ENCODE measurements around the gene ADK. TPM values are rescaled to one million over a fixed set of nuclear protein-coding genes. Genes with fewer than 3 reads are reported as not detected.

The ADK gene
- total and polyA plus RNA-seq, 2 experiments from 2014 or later, result 39.9 to 53.0 TPM

DNA sequence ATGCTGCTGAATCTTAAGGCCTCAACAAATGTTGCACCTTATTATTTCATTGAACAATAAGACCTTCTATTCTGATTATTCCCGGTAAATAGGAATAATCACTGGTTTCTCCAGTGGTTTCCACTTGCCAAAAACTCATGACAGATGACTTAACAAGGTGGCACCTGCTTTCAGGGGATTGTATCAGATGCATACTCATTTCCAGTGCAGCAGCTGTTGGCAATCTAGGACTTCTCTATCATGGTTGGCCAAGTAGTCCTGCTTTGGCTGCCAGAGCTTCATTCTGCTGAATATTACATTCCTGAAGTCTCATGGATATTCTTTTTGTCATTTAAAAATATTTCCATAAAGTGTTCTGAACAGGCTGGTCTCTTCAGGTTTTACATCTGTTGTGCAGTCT lies 193.3 kb downstream of the ADK start:
- DNase-seq (ENCODE audit: low spot score) (no peak), ATAC-seq (no peak)
- Histone ChIP-seq H3K4me2 (no peak overlapping the region), H2AFZ (no peak overlapping the region), H3K36me3 (ENCODE audit: insufficient read depth) (no peaks in the 10 kb centered on the region), H3K4me3 (no peak overlapping the region), H3F3A (replicated peaks; ENCODE audit: low read depth) (no peaks in the 10 kb centered on the region), H3K79me2 (replicated peaks; ENCODE audit: insufficient read depth) (no peaks in the 10 kb centered on the region), H3K27ac (ENCODE audit: low read depth) (no peak overlapping the region), H4K20me1 (replicated peaks; ENCODE audit: insufficient read depth) (no peaks in the 10 kb centered on the region), H3K27me3 (ENCODE audit: insufficient read depth) (no peaks in the 10 kb centered on the region), H3K4me1 (ENCODE audit: insufficient read depth) (no peaks in the 10 kb centered on the region), H3K9me2 (ENCODE audit: insufficient read depth) (no peaks in the 10 kb centered on the region)
- TF ChIP-seq REST (IDR thresholded peaks at IDR 0.05; ENCODE audit: unreplicated experiment), result no peak
- TF ChIP-seq, protein P1, sequence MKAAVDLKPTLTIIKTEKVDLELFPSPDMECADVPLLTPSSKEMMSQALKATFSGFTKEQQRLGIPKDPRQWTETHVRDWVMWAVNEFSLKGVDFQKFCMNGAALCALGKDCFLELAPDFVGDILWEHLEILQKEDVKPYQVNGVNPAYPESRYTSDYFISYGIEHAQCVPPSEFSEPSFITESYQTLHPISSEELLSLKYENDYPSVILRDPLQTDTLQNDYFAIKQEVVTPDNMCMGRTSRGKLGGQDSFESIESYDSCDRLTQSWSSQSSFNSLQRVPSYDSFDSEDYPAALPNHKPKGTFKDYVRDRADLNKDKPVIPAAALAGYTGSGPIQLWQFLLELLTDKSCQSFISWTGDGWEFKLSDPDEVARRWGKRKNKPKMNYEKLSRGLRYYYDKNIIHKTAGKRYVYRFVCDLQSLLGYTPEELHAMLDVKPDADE (IDR thresholded peaks at IDR 0.05), result no peak
- TF ChIP-seq ZNF114 (CRISPR knock-in tag; IDR thresholded peaks at IDR 0.05), result no peak
- TF ChIP-seq, protein P2, sequence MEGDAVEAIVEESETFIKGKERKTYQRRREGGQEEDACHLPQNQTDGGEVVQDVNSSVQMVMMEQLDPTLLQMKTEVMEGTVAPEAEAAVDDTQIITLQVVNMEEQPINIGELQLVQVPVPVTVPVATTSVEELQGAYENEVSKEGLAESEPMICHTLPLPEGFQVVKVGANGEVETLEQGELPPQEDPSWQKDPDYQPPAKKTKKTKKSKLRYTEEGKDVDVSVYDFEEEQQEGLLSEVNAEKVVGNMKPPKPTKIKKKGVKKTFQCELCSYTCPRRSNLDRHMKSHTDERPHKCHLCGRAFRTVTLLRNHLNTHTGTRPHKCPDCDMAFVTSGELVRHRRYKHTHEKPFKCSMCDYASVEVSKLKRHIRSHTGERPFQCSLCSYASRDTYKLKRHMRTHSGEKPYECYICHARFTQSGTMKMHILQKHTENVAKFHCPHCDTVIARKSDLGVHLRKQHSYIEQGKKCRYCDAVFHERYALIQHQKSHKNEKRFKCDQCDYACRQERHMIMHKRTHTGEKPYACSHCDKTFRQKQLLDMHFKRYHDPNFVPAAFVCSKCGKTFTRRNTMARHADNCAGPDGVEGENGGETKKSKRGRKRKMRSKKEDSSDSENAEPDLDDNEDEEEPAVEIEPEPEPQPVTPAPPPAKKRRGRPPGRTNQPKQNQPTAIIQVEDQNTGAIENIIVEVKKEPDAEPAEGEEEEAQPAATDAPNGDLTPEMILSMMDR (conservative IDR thresholded peaks at IDR 0.05; ENCODE audit: low read depth in 2 of 2), result no peak
- TF ChIP-seq POLR2AphosphoS5 (IDR thresholded peaks at IDR 0.05; ENCODE audit: low read depth), result no peak
- TF ChIP-seq ZNF462 (CRISPR knock-in tag; IDR thresholded peaks at IDR 0.05), result no peak
- no peak for TF ChIP-seq JUNB (IDR thresholded peaks at IDR 0.05; ENCODE audit: unreplicated experiment)
- TF ChIP-seq NANOG (IDR thresholded peaks at IDR 0.05; ENCODE audit: borderline replicate concordance), result no peak
- no peak for TF ChIP-seq STAT1 (IDR thresholded peaks at IDR 0.05; ENCODE audit: unreplicated experiment)
- TF ChIP-seq EZH2 (IDR thresholded peaks at IDR 0.05; ENCODE audit: low read depth, unreplicated experiment), result no peak
- no peak for TF ChIP-seq ZNF331 (CRISPR knock-in tag; IDR thresholded peaks at IDR 0.05; ENCODE audit: low read depth)
- no peak for TF ChIP-seq EZH2phosphoT487 (IDR thresholded peaks at IDR 0.05; ENCODE audit: unreplicated experiment)
- no peak for TF ChIP-seq CREB1 (CRISPR knock-in tag; IDR thresholded peaks at IDR 0.05; ENCODE audit: low read depth)
- no peak overlapping the region for H3K27ac Mint-ChIP-seq
- peaks cover 9% of the 10 kb centered on the region; the same call in 2 of the 3 replicates for H3K9me3 Mint-ChIP-seq
- H3K4me1 Mint-ChIP-seq, result peaks cover 4% of the 10 kb centered on the region; the same call in 2 of the 3 replicates
- H3K27me3 Mint-ChIP-seq (ENCODE audit: insufficient read depth, low read depth, poor library complexity), result peaks cover 7% of the 10 kb centered on the region
- peaks cover 14% of the 10 kb centered on the region for H3K36me3 Mint-ChIP-seq (ENCODE audit: low read depth)
- no peak overlapping the region for H3K4me3 Mint-ChIP-seq
